CD4-positive, alpha-beta memory T cell (primary cell): ENCODE measurements around the gene ELAC1. TPM values are rescaled to one million over a fixed set of nuclear protein-coding genes. Genes with fewer than 3 reads are reported as not detected.

ENCODE experiments used
- CTCF ChIA-PET: fragments of 350-600 bp; sonication (Branson Sonifier 250); formaldehyde crosslinking; loops from one replicate; lab custom pipeline; 2021; ENCODE audit warnings: inconsistent platforms; ENCODE audit not compliant: partially characterized antibody; lab: Charles Lee
- POLR2A ChIA-PET: fragments of 350-600 bp; sonication (Branson Sonifier 250); formaldehyde crosslinking; loops from one replicate; lab custom pipeline; 2021; ENCODE audit not compliant: partially characterized antibody; lab: Charles Lee
- DNase-seq, 5 donors: peaks; one replicate each; pipeline versions ENCODE4 v3.0.0 to v3.0.0-alpha.2; 2020 to 2022; ENCODE audit warnings: mixed read lengths in 1 of 5
- H3K27ac ChIP-seq: one replicate; pipeline ENCODE4 v1.7.0; 2013; ENCODE audit warnings: low read depth, low read length
- H3K27me3 ChIP-seq: 2 replicates; pipeline ENCODE4 v1.7.0; 2013; ENCODE audit warnings: mild to moderate bottlenecking, low read length, moderate library complexity; ENCODE audit not compliant: insufficient read depth
- H3K36me3 ChIP-seq: 2 replicates; pipeline ENCODE4 v1.7.0; 2013; ENCODE audit warnings: mild to moderate bottlenecking, low read length, moderate library complexity; ENCODE audit not compliant: insufficient read depth
- H3K4me1 ChIP-seq: 2 replicates; pipeline ENCODE4 v1.7.0; 2013; ENCODE audit warnings: mild to moderate bottlenecking, low read length, moderate library complexity; ENCODE audit not compliant: insufficient read depth
- H3K4me3 ChIP-seq, 2 donors: one replicate each; pipeline ENCODE4 v1.7.0; 2013; ENCODE audit warnings: low read length in 2 of 2, mild to moderate bottlenecking in 1 of 2
- H3K9me3 ChIP-seq, 2 donors: one replicate each; pipeline ENCODE4 v1.7.0; 2013; ENCODE audit warnings: low read length in 2 of 2, control low read depth in 1 of 2; ENCODE audit not compliant: control insufficient read depth in 1 of 2
- H3K27ac Mint-ChIP-seq, 7 donors: one replicate each; pipeline ENCODE4 v1.8.0; 2020 to 2021; ENCODE audit warnings: mixed read lengths in 7 of 7, mild to moderate bottlenecking in 6 of 7, inconsistent platforms in 3 of 7, moderate library complexity in 3 of 7
- H3K27me3 Mint-ChIP-seq, 2 donors: one replicate each; pipeline ENCODE4 v1.8.0; 2020 to 2021; ENCODE audit warnings: mixed read lengths in 2 of 2
- H3K36me3 Mint-ChIP-seq, 2 donors: one replicate each; pipeline ENCODE4 v1.8.0; 2020 to 2021; ENCODE audit warnings: mixed read lengths in 2 of 2, inconsistent platforms in 1 of 2, mild to moderate bottlenecking in 1 of 2
- H3K4me1 Mint-ChIP-seq, 4 donors: one replicate each; pipeline ENCODE4 v1.8.0; 2020 to 2021; ENCODE audit warnings: mixed read lengths in 4 of 4, mild to moderate bottlenecking in 1 of 4
- H3K4me3 Mint-ChIP-seq, 8 donors: one replicate each; pipeline ENCODE4 v1.8.0; 2020 to 2021; ENCODE audit warnings: mixed read lengths in 8 of 8, mild to moderate bottlenecking in 7 of 8, moderate library complexity in 6 of 8, inconsistent platforms in 3 of 8
- H3K9me3 Mint-ChIP-seq, 8 donors: one replicate each; pipeline ENCODE4 v1.8.0; 2020 to 2021; ENCODE audit warnings: mixed read lengths in 8 of 8, mild to moderate bottlenecking in 5 of 8, inconsistent platforms in 3 of 8, moderate library complexity in 1 of 8
- intact Hi-C: fragments of 100-400 bp; cut with micrococcal nuclease; formaldehyde crosslinking; loops from one replicate; pipeline ENCODE4 v1.15.1; 2023
- polyA plus RNA-seq, 2 donors: library from polyadenylated mRNA; unstranded; fragments of 300-500 nt; fragmentation: Illumina TruSeq; gene quantifications; one replicate each; pipeline ENCODE4 v1.2.3, GENCODE V29; 2021
- total RNA-seq, 2 experiments: library from RNA; stranded (reverse); gene quantifications; one replicate each; pipeline ENCODE4 v1.2.3, GENCODE V29; 2021

ELAC1 gene
- total and polyA plus RNA-seq, 4 experiments from 2014 or later = 11.6 to 18.5 (median 13.5) TPM

DNA sequence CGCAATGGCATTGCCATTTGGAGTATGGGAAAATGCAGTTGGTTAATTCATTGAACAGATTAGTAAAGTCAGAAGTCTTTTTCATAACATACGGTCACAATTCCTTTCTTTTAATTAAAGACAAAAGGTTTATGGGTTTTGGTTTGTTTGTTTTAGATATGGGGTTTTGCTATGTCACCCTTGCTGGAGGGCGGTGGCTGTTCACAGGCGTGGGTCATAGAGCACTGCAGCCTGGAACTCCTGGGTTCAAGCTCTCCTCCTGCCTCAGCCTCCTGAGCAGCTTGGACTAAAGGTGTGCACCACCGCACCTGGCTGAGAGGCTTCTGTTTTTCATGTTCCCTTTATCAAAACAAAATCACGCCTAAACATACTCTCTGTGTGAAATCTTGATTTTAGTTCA is 18.7 kb upstream of the ELAC1 start:
- H3K36me3 ChIP-seq = no peaks in the 10 kb centered on the region
- POLR2A ChIA-PET = no interaction called here
- no peak overlapping the region for H3K4me3 Mint-ChIP-seq
- DNase-seq = no peak
- no peaks in the 10 kb centered on the region for H3K9me3 Mint-ChIP-seq
- H3K27me3 ChIP-seq = no peaks in the 10 kb centered on the region
- intact Hi-C loops = no loop called here
- no peaks in the 10 kb centered on the region for H3K27me3 Mint-ChIP-seq
- H3K9me3 ChIP-seq = no peaks in the 10 kb centered on the region
- peaks cover 21 to 24% of the 10 kb centered on the region in 2 donors for H3K36me3 Mint-ChIP-seq
- no peaks in the 10 kb centered on the region for H3K4me1 Mint-ChIP-seq
- H3K4me3 ChIP-seq = no peak overlapping the region
- H3K27ac ChIP-seq = no peak overlapping the region
- H3K27ac Mint-ChIP-seq = no peak overlapping the region
- CTCF ChIA-PET = no interaction called here
- no peaks in the 10 kb centered on the region for H3K4me1 ChIP-seq

DNA sequence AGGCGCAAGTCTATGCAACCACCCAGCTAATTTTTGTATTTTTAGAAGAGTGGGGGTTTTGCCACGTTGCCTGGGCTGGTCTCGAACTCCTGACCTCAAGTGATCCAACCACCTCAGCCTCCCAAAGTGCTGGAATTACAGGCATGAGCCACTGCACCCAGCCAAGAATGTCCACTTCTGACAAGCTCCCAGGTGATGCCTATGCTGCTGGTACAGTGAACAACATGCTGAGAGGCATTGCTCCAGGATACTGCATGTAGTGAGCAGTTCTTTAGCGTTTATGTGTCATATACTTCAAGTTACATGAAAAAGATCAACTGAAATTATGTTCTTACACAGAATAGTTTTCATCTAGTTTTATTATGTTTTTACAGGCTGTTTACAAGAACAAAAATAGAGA is 17.2 kb upstream of the ELAC1 start:
- DNase-seq = no peak
- Histone ChIP-seq H3K27ac (no peak overlapping the region), H3K36me3 (no peaks in the 10 kb centered on the region), H3K4me1 (no peaks in the 10 kb centered on the region), H3K4me3 (no peak overlapping the region), H3K27me3 (no peaks in the 10 kb centered on the region), H3K9me3 (no peaks in the 10 kb centered on the region)
- Mint-ChIP-seq H3K4me3 (no peak overlapping the region), H3K9me3 (no peaks in the 10 kb centered on the region), H3K27me3 (no peaks in the 10 kb centered on the region), H3K4me1 (no peaks in the 10 kb centered on the region), H3K36me3 (peaks cover 10 to 15% of the 10 kb centered on the region in 2 donors), H3K27ac (no peak overlapping the region)
- ChIA-PET CTCF (interaction anchor here (0.6 to 1.0 kb wide), 2 partner anchors 29 to 40 kb away, joined by 3 read pairs; no protein-coding TSS in a partner anchor), POLR2A (interaction anchor here (1.4 kb wide), 1 partner anchor 18 kb away, joined by 4 read pairs; the partner anchor contains the start of gene ELAC1)
- intact Hi-C loops = no loop called here

DNA sequence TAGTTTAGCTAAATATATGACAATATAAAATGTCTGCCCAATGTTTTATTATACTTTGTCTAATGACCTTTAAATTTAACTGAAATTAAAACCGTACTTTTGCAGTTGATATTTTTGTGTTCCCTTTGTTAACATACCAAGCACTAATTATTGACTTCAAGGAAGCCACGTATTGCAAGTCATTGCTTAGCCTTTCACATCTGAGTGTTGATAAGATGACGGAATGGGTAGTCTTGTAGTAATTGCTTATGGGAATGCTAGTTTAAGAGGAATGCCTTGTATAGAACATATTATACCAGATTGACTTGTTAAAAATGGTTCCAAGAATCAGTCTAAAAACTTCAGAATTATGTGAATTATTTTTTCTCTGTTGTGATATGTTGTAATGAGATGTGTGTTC is 14.0 kb upstream of the ELAC1 start:
- no peaks in the 10 kb centered on the region for H3K36me3 ChIP-seq
- ChIA-PET POLR2A (no interaction called here), CTCF (no interaction called here)
- DNase-seq = no peak
- Mint-ChIP-seq H3K36me3 (no peaks in the 10 kb centered on the region), H3K9me3 (peaks cover 0 to 3% (median 0%) of the 10 kb centered on the region in 8 donors), H3K27me3 (no peaks in the 10 kb centered on the region), H3K27ac (no peak overlapping the region), H3K4me1 (no peaks in the 10 kb centered on the region), H3K4me3 (no peak overlapping the region)
- no peaks in the 10 kb centered on the region for H3K4me1 ChIP-seq
- H3K9me3 ChIP-seq = no peaks in the 10 kb centered on the region
- no peak overlapping the region for H3K27ac ChIP-seq
- H3K27me3 ChIP-seq = no peaks in the 10 kb centered on the region
- intact Hi-C loops = no loop called here
- no peak overlapping the region for H3K4me3 ChIP-seq

DNA sequence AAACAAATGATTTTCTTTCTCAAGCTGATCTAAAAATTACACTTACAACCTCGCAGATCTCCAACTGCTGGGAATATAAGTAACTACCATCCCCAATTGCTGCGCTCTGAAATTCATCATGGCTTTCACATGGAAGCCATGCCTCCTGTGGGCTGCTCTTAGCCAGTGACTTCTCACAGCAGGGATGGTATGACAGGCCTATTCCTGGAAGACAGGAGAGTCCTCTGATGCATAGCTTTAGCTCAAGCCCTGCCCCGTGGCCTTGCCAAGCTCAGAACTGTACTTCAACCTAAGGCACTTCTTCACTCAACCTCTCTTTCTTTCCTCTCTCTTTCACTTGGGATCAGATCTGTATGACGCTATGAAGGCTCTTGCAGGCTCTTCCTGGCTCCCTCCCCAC is 12.6 kb upstream of the ELAC1 start:
- H3K27me3 ChIP-seq = no peaks in the 10 kb centered on the region
- H3K4me1 ChIP-seq = no peaks in the 10 kb centered on the region
- no peaks in the 10 kb centered on the region for H3K4me1 Mint-ChIP-seq
- H3K27ac ChIP-seq = no peak overlapping the region
- DNase-seq = no peak
- intact Hi-C loops = no loop called here
- H3K27ac Mint-ChIP-seq = no peak overlapping the region
- no peaks in the 10 kb centered on the region for H3K36me3 ChIP-seq
- peaks cover 0 to 7% (median 2%) of the 10 kb centered on the region in 8 donors for H3K9me3 Mint-ChIP-seq
- ChIA-PET POLR2A (no interaction called here), CTCF (interaction anchor here (1.4 kb wide), 1 partner anchor 12 kb away, joined by 3 read pairs; the partner anchor contains the start of gene ELAC1)
- no peaks in the 10 kb centered on the region for H3K9me3 ChIP-seq
- no peak overlapping the region for H3K4me3 Mint-ChIP-seq
- peaks cover 0 to 1% of the 10 kb centered on the region in 2 donors for H3K36me3 Mint-ChIP-seq
- H3K27me3 Mint-ChIP-seq = no peaks in the 10 kb centered on the region
- H3K4me3 ChIP-seq = no peak overlapping the region

DNA sequence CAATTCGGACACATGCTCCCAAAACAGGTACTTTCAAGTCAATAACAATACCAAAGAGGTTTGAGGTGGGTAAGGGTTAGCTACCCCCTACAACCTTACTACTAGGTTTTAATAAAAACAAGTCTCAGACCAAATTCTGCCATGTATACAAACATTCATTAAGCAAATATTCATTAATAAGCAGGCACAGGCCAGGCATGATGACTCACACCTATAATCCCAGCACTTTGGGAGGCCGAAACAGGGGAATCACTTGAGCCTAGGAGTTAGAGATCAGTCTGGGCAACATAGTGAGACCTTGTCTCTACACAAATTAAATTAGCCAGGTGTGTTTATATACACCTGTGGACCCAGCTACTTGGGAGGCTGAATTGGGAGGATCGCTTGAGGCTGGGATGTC is 11.7 kb upstream of the ELAC1 start:
- H3K27me3 ChIP-seq = no peaks in the 10 kb centered on the region
- peaks cover 0 to 16% (median 9%) of the 10 kb centered on the region in 8 donors for H3K9me3 Mint-ChIP-seq
- no peaks in the 10 kb centered on the region for H3K36me3 ChIP-seq
- no peak overlapping the region for H3K4me3 ChIP-seq
- no peaks in the 10 kb centered on the region for H3K9me3 ChIP-seq
- H3K27me3 Mint-ChIP-seq = peaks cover 0 to 1% of the 10 kb centered on the region in 2 donors
- intact Hi-C loops = no loop called here
- no peak overlapping the region for H3K27ac ChIP-seq
- no peak for DNase-seq
- peaks cover 4 to 6% of the 10 kb centered on the region in 2 donors for H3K36me3 Mint-ChIP-seq
- no peaks in the 10 kb centered on the region for H3K4me1 Mint-ChIP-seq
- H3K4me1 ChIP-seq = no peaks in the 10 kb centered on the region
- POLR2A ChIA-PET = no interaction called here
- no peak overlapping the region for H3K4me3 Mint-ChIP-seq
- CTCF ChIA-PET = interaction anchor here (1.1 to 1.5 kb wide), 3 partner anchors 10 to 34 kb away, joined by 3 to 4 read pairs (median 3); partner anchors contain the start of gene ELAC1
- no peak overlapping the region for H3K27ac Mint-ChIP-seq

DNA sequence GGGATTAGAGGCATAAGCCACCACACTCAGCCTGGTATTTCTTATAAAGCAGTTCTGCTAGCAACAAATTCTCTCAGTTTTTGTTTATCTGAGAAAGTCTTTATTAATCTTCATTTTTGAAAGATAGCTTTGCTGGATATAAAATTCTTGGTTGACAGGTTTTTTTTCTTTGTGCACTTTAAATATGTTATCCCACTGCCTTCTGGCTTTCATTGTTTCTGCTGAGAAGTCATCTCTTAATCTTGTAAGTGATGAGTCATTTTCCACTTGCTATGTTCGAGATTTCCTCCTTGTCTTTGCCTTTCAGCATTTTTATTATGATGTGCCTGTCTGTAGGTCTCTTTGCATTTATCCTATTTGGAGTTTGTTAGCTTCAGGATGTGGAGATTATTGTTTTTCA is 5.9 kb upstream of the ELAC1 start:
- H3K4me1 Mint-ChIP-seq = no peaks in the 10 kb centered on the region
- H3K36me3 Mint-ChIP-seq = peaks cover 8 to 23% of the 10 kb centered on the region in 2 donors
- CTCF ChIA-PET = interaction anchor here (0.9 kb wide), 1 partner anchor 12 kb away, joined by 3 read pairs; no protein-coding TSS in a partner anchor
- Histone ChIP-seq H3K9me3 (peaks cover 7 to 9% of the 10 kb centered on the region in 2 donors), H3K27me3 (no peaks in the 10 kb centered on the region), H3K4me3 (no peak overlapping the region), H3K27ac (no peak overlapping the region), H3K36me3 (no peaks in the 10 kb centered on the region), H3K4me1 (no peaks in the 10 kb centered on the region)
- H3K27me3 Mint-ChIP-seq = peaks cover 1 to 3% of the 10 kb centered on the region in 2 donors
- peaks cover 2 to 45% (median 32%) of the 10 kb centered on the region in 8 donors for H3K9me3 Mint-ChIP-seq
- H3K4me3 Mint-ChIP-seq = no peak overlapping the region
- POLR2A ChIA-PET = interaction anchor here (0.7 kb wide), 1 partner anchor 83 kb away, joined by 3 read pairs; the partner anchor contains the start of gene ME2
- no peak for DNase-seq
- intact Hi-C loops = no loop called here
- H3K27ac Mint-ChIP-seq = no peak overlapping the region

DNA sequence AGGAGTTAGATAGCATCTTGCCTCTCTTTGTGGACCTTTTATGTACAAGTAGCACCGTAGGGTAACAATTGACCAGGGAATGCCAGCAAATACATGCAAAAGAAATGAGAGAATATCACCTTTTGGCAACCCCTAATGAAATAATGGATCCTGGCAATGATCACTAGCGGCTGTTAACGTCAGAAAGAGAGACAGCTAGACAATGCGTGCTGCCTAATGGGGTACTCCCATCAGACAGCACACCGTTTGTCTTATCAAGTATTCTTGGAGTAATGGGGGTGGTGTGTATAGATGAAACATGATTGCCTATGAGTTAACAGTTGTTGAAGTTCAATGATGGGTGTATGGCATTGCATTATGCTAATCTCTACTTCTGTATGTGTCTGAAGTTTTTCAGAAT is 1.6 kb downstream of the ELAC1 start:
- Mint-ChIP-seq H3K27me3 (no peaks in the 10 kb centered on the region), H3K4me1 (peaks cover 18 to 29% (median 22%) of the 10 kb centered on the region in 4 donors), H3K4me3 (peak overlapping the region in 7 of 8 donors; percentile 95 to 99 (median 97)), H3K27ac (peak overlapping the region in 4 of 7 donors; percentile 88 to 97 (median 94)), H3K36me3 (peaks cover under 1 to 8% of the 10 kb centered on the region in 2 donors), H3K9me3 (peaks cover 0 to 3% (median 0%) of the 10 kb centered on the region in 8 donors)
- DNase-seq = no peak
- no peak overlapping the region for H3K4me3 ChIP-seq
- ChIA-PET POLR2A (interaction anchor here (2.1 to 2.2 kb wide), 2 partner anchors 61 to 91 kb away, joined by 10 to 14 read pairs; partner anchors contain the start of genes ME2 and SMAD4), CTCF (no interaction called here)
- H3K27me3 ChIP-seq = no peaks in the 10 kb centered on the region
- no peaks in the 10 kb centered on the region for H3K9me3 ChIP-seq
- H3K4me1 ChIP-seq = peaks cover 25% of the 10 kb centered on the region
- peaks cover 2% of the 10 kb centered on the region for H3K36me3 ChIP-seq
- H3K27ac ChIP-seq = no peak overlapping the region
- intact Hi-C loops = loop anchor here (5.0 kb wide), 1 partner anchor 83 kb away; no protein-coding TSS in a partner anchor
